Activated T-cell treated with anti-CD3 and anti-CD28 coated beads, Interleukin-2, amount 50 U/mL, for 48 hours (primary cell): ENCODE measurements around the gene MAPK4.
"Not testable (repeated sequence)": the region's sequence is repeated elsewhere in the genome, so short reads cannot be mapped to it uniquely, and the experiment has no call there.

Experiments
- DNase-seq, 2 experiments: peaks; one replicate each; pipeline ENCODE4 v3.0.0-alpha.2; 2020

Gene MAPK4

DNA sequence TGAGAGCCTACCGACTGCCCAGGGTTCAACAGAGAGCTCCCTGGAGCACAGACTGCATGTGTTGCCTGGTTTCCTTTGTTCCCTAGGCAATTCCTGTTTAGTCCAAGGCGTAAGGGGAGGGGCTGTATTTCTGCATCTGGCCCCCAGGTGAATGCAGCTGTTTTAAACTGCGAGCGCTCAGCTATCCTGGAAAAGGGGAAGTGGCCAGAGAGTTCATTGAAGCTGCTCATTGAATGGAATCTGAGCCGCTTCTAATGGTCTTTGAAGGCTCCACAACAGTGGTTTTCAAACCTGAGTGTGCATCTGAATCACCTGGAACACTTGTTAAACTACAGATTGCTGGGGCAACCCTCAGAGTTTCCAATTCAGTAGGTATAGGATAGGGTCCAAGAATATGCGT is 18.1 kb downstream of the MAPK4 start:
- no peak for DNase-seq

- no peak for DNase-seq
Observed at GRCh38 chr18:50578651-50579050, 18.8 kb downstream of the MAPK4 start.

DNA sequence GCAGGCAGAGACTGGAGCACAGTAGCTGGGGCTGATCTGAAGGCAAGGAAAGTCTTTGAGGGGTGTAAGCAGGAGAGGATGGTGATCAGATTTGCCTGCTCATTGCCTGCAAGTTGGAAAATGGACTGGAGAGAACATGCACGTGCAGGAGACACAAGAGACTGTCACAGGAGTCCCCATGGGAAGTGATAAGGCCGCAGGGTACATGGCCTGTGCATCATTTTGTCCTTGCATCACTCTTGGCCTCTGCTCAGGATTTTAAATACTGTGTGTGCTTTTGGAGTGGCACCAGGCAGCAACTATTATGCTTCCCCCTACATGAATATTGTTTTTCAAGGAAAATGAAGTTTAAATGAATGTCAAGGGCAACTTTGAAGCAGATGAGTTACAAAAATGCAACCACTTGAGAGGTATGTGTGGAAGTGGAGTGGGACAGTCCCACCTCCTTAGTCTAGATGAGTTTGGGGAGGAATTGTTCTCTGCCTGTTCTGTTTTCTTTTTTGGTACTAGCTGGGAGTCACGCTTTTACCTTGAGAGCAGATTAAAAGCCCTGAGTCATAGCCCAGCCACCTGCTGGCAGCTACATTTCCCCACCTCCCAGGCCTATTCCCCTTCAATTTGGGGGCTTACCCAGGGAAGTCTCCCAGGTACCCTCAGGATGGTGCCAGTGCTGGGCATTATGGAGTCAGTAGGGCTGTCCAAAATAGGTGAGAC is 19.3 kb downstream of the MAPK4 start:
- DNase-seq = no peak

GRCh38 chr18:50581517-50581916 is 21.6 kb downstream of the MAPK4 start:
- no peak for DNase-seq

DNA sequence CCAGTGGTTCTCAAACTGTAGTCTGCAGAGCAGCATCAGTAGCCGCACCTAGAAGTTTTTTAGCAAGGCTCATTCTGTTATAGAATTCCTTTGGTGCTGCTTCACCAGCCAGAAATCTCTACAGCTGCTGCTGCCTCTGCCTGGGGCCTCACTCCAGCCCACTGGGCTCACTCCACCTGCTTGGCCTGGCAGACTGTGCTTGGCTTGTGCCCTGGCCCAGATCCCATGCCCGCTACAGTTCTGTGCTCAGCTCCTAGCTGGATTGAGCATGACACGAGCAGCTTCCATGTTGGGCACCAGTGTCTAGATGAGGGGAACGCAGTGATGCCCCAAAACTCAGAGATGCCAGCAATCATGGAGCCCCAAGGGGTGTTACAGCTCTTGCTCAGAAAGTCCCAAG is 22.6 kb downstream of the MAPK4 start:
- DNase-seq = no peak

DNA sequence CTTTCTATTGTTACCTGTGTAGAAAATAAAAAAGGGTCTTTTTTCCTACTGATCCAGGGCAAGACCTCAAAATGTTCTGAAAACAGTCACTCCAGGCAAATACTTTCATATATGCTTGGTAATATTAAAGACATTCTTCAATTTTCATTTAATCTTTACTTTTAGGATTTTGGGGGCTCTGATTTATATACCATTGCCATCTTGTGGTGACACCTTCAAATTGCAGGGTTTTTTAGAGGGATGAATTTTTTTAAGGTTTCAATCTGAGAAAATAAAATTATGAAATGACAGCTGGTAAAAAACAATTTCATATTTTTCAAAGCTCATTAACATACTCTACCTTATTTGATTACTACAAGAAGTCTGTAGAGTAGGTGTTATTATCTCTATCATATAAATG is 26.8 kb downstream of the MAPK4 start:
- DNase-seq = no peak

DNA sequence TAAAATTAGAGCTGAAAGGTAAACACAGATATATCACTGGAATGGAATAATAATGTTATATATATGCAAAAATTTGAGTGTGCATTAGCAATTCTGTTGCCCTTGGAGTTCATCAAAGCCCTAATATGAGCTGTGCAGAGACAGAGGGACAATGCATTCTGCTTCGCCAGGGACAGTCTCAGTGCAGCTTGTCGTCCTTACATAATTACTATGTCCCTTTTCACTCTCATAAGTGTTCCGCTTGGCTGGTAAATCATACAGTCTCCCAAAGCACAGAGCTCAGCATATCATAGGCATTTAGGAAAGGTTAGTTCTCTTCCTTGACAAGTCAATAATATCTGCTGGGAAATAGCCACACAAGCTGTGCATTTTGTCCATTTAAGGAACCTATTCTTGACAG is 30.7 kb downstream of the MAPK4 start:
- DNase-seq = no peak

GRCh38 chr18:50594012-50594411 is 34.1 kb downstream of the MAPK4 start:
- DNase-seq = no peak

GRCh38 chr18:50594942-50595341 is 35.1 kb downstream of the MAPK4 start:
- no peak for DNase-seq

DNA sequence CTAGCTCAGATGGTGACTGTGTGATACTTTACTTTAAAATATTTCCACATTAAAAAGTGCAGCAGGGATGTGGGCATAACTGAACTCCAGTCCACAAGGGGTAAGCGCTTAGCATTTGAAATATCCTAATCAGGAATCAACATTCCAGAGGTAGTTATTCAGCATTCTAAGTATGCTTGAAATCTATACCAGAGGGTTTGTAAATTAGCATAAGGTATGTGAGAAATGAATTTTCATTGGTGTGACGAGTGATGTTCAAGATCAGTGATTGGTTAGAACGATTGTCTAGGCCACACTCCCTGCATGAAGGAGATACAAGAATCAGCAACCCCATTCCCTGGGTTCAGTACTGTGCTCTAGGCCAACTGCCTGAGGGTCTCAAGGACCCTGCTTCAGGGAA is 42.6 kb downstream of the MAPK4 start:
- DNase-seq = no peak

DNA sequence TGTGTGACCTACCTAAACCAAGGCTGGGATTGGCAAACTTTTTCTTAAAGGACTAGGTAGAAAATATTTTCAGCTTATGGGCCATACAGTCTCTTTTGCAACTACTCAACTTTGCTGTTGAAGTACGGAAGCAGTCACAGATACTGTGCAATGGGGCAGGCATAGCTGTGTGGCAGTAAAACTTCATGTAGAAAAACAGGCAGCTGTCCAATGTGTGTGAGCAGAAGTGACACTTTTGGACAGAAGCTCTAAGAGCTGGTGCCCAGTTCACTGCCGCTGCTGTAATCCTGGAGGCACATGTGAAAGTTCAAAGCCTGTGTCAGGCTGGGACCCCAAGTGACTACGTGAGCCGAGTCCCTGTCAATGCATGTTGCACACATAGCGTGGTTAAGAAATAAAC is 46.7 kb downstream of the MAPK4 start:
- no peak for DNase-seq

DNA sequence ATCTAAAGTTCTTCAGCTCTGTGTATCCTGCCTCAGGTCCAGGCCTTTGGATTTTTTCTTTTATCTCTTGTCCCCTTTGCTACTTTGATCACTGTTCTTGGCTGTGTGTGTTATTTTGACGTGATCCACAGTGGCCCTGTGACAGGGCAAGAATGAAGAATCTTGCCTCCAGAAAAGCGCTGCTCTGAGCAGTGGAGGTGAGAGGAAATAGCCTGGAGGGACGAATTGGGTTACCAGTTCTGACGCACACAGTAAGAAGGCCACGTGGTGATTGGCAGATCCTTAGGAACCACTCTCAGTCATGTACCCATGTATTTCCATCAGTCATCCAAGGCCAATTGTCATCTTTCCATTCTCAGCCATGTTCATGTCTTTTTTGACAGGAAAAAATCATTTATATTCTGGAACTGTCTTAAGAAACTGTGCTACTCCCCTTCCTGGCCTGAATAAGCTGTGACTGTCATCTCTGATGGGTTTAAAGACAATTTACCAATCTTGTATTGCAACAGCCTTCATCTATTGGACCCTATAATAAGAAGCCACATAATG is 47.6 kb downstream of the MAPK4 start:
- no peak for DNase-seq

DNA sequence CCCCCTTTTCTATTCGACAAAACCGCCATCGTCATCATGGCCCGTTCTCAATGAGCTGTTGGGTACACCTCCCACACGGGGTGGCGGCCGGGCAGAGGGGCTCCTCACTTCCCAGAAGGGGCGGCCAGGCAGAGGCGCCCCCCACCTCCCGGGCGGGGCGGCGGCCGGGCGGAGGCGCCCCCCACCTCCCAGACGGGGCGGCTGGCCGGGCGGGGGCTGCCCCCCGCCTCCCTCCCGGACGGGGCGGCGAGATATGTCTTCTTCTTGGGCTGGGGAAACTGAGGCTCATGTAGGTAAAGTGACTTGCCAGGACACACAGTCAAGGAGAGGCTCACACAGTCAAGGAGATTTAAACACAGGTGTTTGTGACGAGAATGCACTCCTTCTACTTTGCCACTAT is 49.3 kb downstream of the MAPK4 start:
- not testable (repeated sequence) for DNase-seq

DNA sequence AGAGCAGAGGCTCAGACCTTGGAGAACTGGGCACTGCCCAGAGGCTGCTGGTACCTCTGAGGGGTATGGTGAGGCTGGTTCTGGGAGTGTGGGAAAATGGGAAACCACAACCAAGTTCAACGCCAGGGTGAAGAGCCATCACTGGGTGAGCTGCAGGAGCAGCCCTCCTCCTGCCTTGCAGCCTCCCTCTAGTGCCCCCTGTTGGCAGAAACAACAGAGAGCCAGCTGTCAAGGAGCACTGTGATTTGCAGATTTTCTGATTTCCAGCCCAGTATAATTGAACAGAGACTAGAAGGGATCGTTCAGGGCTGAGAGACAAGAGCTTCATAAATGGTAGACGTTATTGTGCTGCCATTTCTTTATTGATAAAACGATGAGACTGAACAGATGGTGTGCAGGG is 50.5 kb downstream of the MAPK4 start:
- no peak for DNase-seq

- no peak for DNase-seq
Observed at GRCh38 chr18:50611529-50611941, 51.6 kb downstream of the MAPK4 start.

- no peak for DNase-seq
Observed at GRCh38 chr18:50614838-50615237, 55.0 kb downstream of the MAPK4 start.

DNA sequence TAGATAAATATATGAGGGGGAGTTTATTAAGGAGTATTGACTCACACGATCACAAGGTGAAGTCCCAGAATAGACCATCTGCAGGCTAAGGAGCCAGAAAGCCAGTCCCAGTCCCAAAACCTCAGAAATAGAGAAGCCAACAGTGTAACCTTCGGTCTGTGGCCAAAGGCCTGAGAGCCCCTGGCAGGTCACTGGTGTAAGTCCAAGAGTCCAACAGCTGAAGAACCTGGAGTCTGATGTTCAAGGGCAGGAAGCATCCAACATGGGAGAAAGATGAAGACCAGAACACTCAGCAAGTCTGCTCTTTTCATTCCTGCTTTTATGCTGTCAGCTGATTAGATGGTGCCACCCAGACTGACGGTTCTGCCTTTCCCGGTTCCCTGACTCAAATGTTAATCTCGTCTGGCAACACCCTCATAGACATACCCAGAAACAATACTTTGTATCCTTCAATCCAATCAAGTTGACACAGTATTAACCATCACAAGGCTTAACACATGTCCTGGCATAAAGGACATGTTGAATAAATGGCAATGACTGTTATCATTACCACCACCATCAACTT is 56.7 kb downstream of the MAPK4 start:
- DNase-seq = no peak

DNA sequence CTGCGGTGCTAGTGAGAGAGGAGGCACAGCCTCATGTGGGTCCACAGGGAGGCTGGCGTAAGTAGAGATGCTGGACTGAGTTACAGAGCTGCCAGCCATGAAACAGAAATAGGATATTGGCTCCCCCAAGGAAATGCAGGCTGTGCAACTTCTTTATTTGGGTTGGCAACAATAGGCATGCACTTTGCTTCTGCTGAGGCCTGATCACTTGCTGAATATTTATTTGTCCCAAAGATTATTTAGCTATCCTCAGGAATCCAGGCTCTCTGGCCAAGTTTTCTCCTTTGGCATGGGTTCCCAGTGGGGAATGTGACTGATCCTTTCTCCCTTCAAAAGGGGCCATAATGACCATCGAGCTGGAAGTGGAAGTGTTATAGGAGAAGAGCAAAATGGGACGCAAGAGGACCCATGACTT is 60.0 kb downstream of the MAPK4 start:
- no peak for DNase-seq

- no peak for DNase-seq
Observed at GRCh38 chr18:50620319-50620718, 60.4 kb downstream of the MAPK4 start.

- no peak for DNase-seq
Observed at GRCh38 chr18:50621366-50621765, 61.5 kb downstream of the MAPK4 start.

GRCh38 chr18:50622320-50622719 is 62.4 kb downstream of the MAPK4 start:
- DNase-seq = no peak

DNA sequence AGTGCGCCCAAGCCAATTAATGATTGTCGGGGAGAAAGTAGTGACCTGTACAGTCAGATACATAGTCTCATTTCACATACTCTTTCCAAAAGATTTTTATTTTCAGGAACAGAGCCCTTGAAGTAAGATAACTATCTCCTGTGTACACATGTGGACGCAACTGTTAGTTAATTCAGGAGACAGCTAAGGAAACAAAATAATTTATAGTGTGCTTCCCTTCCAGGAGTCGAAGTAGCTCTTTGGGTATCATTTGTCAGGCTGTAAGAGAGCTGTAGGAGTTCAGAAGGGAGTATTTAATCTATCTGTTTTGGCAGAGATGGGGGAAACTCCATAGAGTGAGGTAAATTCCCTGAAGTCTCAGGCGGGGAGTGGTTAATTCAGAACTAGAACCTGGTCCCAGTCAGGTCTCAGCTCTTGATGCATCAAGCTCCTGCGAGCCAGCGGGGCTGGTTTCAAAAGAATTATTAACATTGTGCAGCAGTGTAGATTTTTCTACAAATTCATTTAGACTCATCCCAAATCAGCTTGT is 63.0 kb downstream of the MAPK4 start:
- no peak for DNase-seq

DNA sequence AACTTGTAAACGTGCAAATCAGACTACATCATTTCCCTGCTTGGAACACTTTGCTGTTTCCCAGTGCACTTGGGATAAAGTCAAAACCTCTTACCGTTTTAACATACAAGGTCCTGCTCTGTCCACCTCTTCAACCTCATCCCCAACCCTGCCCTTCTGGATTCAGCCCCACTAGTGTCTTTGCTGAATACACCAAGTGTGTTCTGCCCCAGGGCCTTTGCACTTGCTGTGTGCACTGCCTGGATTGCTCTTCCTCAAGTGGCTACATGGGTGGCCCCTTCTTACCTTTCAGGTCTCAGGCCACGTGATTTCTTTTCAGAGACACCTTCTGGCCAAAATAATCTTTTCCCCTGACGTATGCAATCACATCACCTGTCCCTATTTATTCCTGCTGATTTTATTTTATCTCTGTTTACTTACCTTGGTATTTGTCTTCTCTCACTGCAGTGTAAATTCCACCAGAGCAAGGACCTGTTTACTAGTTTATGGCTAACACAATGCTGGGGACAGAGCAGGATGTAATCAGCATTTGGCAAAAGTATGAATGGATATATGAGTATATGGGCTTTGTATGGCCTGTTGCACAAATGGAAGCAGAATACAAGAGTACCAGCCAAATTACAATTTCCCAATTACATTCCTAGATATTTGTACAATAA is 63.9 kb downstream of the MAPK4 start:
- DNase-seq = no peak

DNA sequence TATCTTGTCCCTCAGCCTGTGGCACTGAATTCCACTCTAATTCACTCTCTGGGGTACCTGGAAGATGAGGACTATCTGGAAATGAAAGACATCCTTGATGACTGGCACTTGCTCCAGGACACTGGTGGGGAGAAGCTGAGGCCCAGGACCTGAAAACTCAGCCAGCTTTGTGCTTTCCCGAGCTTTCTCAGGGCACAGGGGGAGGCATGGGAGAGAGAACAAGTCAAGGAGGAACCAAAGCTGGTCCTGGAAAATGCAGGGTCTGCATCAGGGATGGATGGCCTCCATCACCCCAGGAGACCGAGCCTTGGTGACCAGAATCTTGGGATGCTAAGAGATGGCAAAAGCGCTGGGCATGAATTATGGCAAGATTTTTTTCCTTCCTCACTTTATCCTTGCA is 65.1 kb downstream of the MAPK4 start:
- no peak for DNase-seq
